SK-N-SH (cell line): ENCODE data around the gene TOPAZ1. TPM values are rescaled to one million over a fixed set of nuclear protein-coding genes. Genes with fewer than 3 reads are reported as not detected.

ENCODE experiments used
- CTCF ChIA-PET: fragments of 300-600, 350-600 bp; formaldehyde crosslinking; extraction: SDS; loops from one replicate; lab custom pipeline; 2021; lab: Yijun Ruan, JAX
- POLR2A ChIA-PET: fragments of 350-600 bp; sonication (Branson Sonifier 250); formaldehyde crosslinking; extraction: SDS; loops from one replicate; lab custom pipeline; 2020; ENCODE audit warnings: antibody characterized with exemption, inconsistent platforms; lab: Yijun Ruan, JAX
- DNase-seq: peaks from one replicate; pipeline ENCODE4 v3.0.0; 2012
- H2AFZ ChIP-seq: fragments of 200-600 bp; sonication (generic); 2 replicates; pipeline ENCODE4 v1.8.1; 2016; ENCODE audit warnings: antibody characterized with exemption, mild to moderate bottlenecking, low read depth
- H3F3A ChIP-seq: fragments of 200-600 bp; sonication (generic); replicated peaks from 2 replicates; pipeline ENCODE3; 2016; ENCODE audit warnings: antibody characterized with exemption, mild to moderate bottlenecking; ENCODE audit not compliant: insufficient read depth
- H3K27ac ChIP-seq, 2 experiments: fragments of 200-500 bp in 1 of 2; fragments of 200-600 bp in 1 of 2; sonication (Bioruptor generic) in 1 of 2; sonication (generic), shearing (Covaris generic) in 1 of 2; 2 replicates each; pipeline versions ENCODE4 v1.5.1 to v1.6.1; 2014 to 2016; ENCODE audit warnings: low read depth in 2 of 2, inconsistent platforms in 1 of 2, low read length in 1 of 2, mild to moderate bottlenecking in 1 of 2, mixed read lengths in 1 of 2
- H3K27me3 ChIP-seq: fragments of 200-600 bp; sonication (generic), shearing (Covaris generic); 2 replicates; pipeline ENCODE4 v1.6.1; 2016; ENCODE audit warnings: mixed run types; ENCODE audit not compliant: insufficient read depth
- H3K36me3 ChIP-seq, 2 experiments: fragments of 200-500 bp in 1 of 2; fragments of 200-600 bp in 1 of 2; sonication (Bioruptor generic) in 1 of 2; sonication (generic) in 1 of 2; replicated peaks in 1 of 2; 2 replicates each; pipeline versions ENCODE3 to v1.5.1; 2014 to 2016; ENCODE audit warnings: low read length in 1 of 2, mild to moderate bottlenecking in 1 of 2; ENCODE audit not compliant: insufficient read depth in 2 of 2, control insufficient read depth in 1 of 2
- H3K4me1 ChIP-seq, 2 experiments: fragments of 200-500 bp in 1 of 2; fragments of 200-600 bp in 1 of 2; sonication (Bioruptor generic) in 1 of 2; sonication (generic), shearing (Covaris generic) in 1 of 2; 2 replicates each; pipeline versions ENCODE4 v1.5.1 to v1.6.1; 2014 to 2016; ENCODE audit warnings: low read depth in 1 of 2, low read length in 1 of 2, mixed run types in 1 of 2; ENCODE audit not compliant: insufficient read depth in 2 of 2, control insufficient read depth in 1 of 2
- H3K4me2 ChIP-seq: fragments of 200-600 bp; sonication (generic), shearing (Covaris generic); 2 replicates; pipeline ENCODE4 v1.6.1; 2017; ENCODE audit warnings: mixed run types
- H3K4me3 ChIP-seq, 2 experiments: fragments of 200-500 bp in 1 of 2; fragments of 200-600 bp in 1 of 2; sonication (Bioruptor generic) in 1 of 2; sonication (generic), shearing (Covaris generic) in 1 of 2; 2 replicates each; pipeline versions ENCODE4 v1.5.1 to v1.8.1; 2014 to 2016; ENCODE audit warnings: low read depth in 2 of 2, inconsistent platforms in 1 of 2, low read length in 1 of 2, mild to moderate bottlenecking in 1 of 2, mixed read lengths in 1 of 2, moderate library complexity in 1 of 2
- H3K79me2 ChIP-seq: fragments of 200-600 bp; sonication (generic); 2 replicates; pipeline ENCODE4 v1.8.1; 2017; ENCODE audit warnings: mild to moderate bottlenecking; ENCODE audit not compliant: insufficient read depth
- H3K9ac ChIP-seq: fragments of 200-600 bp; sonication (generic); 2 replicates; pipeline ENCODE4 v1.6.1; 2017; ENCODE audit warnings: mixed run types
- H3K9me2 ChIP-seq: fragments of 200-600 bp; sonication (generic); 2 replicates; pipeline ENCODE4 v1.6.1; 2017; ENCODE audit warnings: mixed run types
- H3K9me3 ChIP-seq: fragments of 200-600 bp; sonication (generic); 2 replicates; pipeline ENCODE4 v1.6.1; 2017; ENCODE audit warnings: mixed run types, mild to moderate bottlenecking, moderate library complexity
- H4K20me1 ChIP-seq: fragments of 200-600 bp; sonication (generic); 2 replicates; pipeline ENCODE4 v1.6.1; 2017; ENCODE audit warnings: mild to moderate bottlenecking, mixed run types; ENCODE audit not compliant: insufficient read depth
- CHD2 ChIP-seq: fragments of 150-350 bp; IDR thresholded peaks from 2 replicates; pipeline ENCODE4 v1.6.1; 2018; ENCODE audit warnings: low read length; ENCODE audit not compliant: partially characterized antibody
- EZH2phosphoT487 ChIP-seq: fragments of 200-600 bp; sonication (generic); IDR thresholded peaks from 2 replicates; pipeline ENCODE4 v1.6.1; 2017; ENCODE audit warnings: low read depth, mixed run types, mild to moderate bottlenecking, antibody characterized with exemption, moderate library complexity, borderline replicate concordance
- FOSL2 ChIP-seq: IDR thresholded peaks from 2 replicates; pipeline ENCODE4 v1.4.0; 2012; ENCODE audit warnings: low read depth, mild to moderate bottlenecking, moderate library complexity, borderline replicate concordance
- FOXJ3 ChIP-seq: sonication (generic); formaldehyde crosslinking; IDR thresholded peaks from 2 replicates; pipeline ENCODE4 v1.5.1; 2020; ENCODE audit warnings: mild to moderate bottlenecking, missing genetic modification reagents
- FOXM1 ChIP-seq: IDR thresholded peaks from 2 replicates; pipeline ENCODE4 v1.4.0; 2012; ENCODE audit warnings: low read depth, mild to moderate bottlenecking
- GABPA ChIP-seq: IDR thresholded peaks from 2 replicates; pipeline ENCODE4 v1.4.0; 2012; ENCODE audit warnings: low read depth, mild to moderate bottlenecking
- GATA2 ChIP-seq: sonication (generic); formaldehyde crosslinking; IDR thresholded peaks from 2 replicates; pipeline ENCODE4 v1.5.0; 2020; ENCODE audit warnings: mild to moderate bottlenecking, missing genetic modification reagents
- MXI1 ChIP-seq: IDR thresholded peaks from 2 replicates; pipeline ENCODE4 v1.6.1; 2012; ENCODE audit warnings: mild to moderate bottlenecking, low read depth, low read length, improper control_type of control experiment
- NRF1 ChIP-seq: IDR thresholded peaks from 2 replicates; pipeline ENCODE4 v1.6.1; 2012; ENCODE audit warnings: low read depth, mild to moderate bottlenecking, low read length
- RAD21 ChIP-seq: IDR thresholded peaks from 2 replicates; pipeline ENCODE4 v1.6.1; 2012; ENCODE audit warnings: mild to moderate bottlenecking, low read length
- RFX5 ChIP-seq: IDR thresholded peaks from 2 replicates; pipeline ENCODE4 v1.6.1; 2012; ENCODE audit warnings: mild to moderate bottlenecking, improper control_type of control experiment, low read length
- RXRA ChIP-seq: IDR thresholded peaks from 2 replicates; pipeline ENCODE4 v1.4.0; 2012; ENCODE audit warnings: low read depth, mild to moderate bottlenecking, borderline replicate concordance
- TAF1 ChIP-seq: IDR thresholded peaks from 2 replicates; pipeline ENCODE4 v1.6.1; 2012; ENCODE audit warnings: low read depth, mild to moderate bottlenecking, low read length, moderate library complexity, borderline replicate concordance
- TCF12 ChIP-seq: IDR thresholded peaks from 2 replicates; pipeline ENCODE4 v1.4.0; 2012
- YY1 ChIP-seq: IDR thresholded peaks from 2 replicates; pipeline ENCODE4 v1.4.0; 2012; ENCODE audit warnings: low read depth, mild to moderate bottlenecking
- ZBTB33 ChIP-seq: IDR thresholded peaks from 2 replicates; pipeline ENCODE4 v1.4.0; 2012; ENCODE audit warnings: low read depth, borderline replicate concordance
- WGBS: methylation state at CpG from one replicate; pipeline ENCODE4 v1.1.6; 2017; ENCODE audit warnings: low lambda C conversion rate; 5-methylcytosine and 5-hydroxymethylcytosine counted together
- polyA plus RNA-seq, 3 experiments: library from polyadenylated mRNA; depleted of rRNA; stranded (reverse); fragments of >200 nt; gene quantifications; 2 replicates each; pipeline ENCODE4 v1.2.3, GENCODE V29; 2012
- TF ChIP-seq, protein P1 (sequence below): fragments of 150-350 bp; IDR thresholded peaks from 2 replicates; pipeline ENCODE4 v1.6.1; 2016; ENCODE audit warnings: mild to moderate bottlenecking, low read depth, low read length
- TF ChIP-seq, protein P2 (sequence below): IDR thresholded peaks from 2 replicates; pipeline ENCODE4 v1.6.1; 2012; ENCODE audit warnings: mild to moderate bottlenecking, low read depth, low read length, moderate library complexity
- TF ChIP-seq, protein P3 (sequence below): IDR thresholded peaks from 2 replicates; pipeline ENCODE4 v1.4.0; 2012; ENCODE audit warnings: low read depth, borderline replicate concordance

TOPAZ1 gene
- polyA plus RNA-seq, 1 of the 3 experiments (the other 2 are of a cell fraction) = not detected

- WGBS = 34% methylated on average over 3 of the region's 3 CpGs
These were observed 14.1 kb upstream of the TOPAZ1 start for GRCh38 chr3:44227632-44228031.

DNA sequence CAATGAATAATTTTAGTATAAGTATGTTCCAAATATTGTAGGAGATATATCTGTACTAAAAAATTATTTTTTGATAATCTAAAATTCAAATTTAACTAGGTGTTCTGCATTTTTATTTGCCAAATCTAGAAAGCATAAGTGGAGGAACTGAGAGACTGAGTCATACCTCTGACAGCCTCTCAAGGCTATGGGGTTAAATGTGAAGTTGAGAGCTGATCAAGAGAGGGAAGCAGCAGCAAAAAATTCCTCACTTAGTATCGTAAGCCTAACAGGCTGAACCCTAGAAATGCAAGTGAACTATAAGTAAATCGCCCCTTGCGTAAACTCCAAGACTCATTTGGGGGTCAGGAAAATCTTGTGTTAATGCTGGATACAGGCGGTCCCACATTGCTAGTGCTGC is 12.8 kb upstream of the TOPAZ1 start:
- Histone ChIP-seq H3K4me3 (no peak overlapping the region), H3K79me2 (no peaks in the 10 kb centered on the region), H2AFZ (no peak overlapping the region), H3F3A (no peaks in the 10 kb centered on the region), H3K9ac (no peak overlapping the region), H3K9me2 (no peaks in the 10 kb centered on the region), H3K27ac (no peak overlapping the region), H3K36me3 (no peaks in the 10 kb centered on the region), H4K20me1 (no peaks in the 10 kb centered on the region), H3K4me2 (no peak overlapping the region), H3K9me3 (no peaks in the 10 kb centered on the region), H3K4me1 (no peaks in the 10 kb centered on the region), H3K27me3 (no peaks in the 10 kb centered on the region; the same call in 1 of the 2 replicates)
- POLR2A ChIA-PET = no interaction called here
- CTCF ChIA-PET = interaction anchor here (0.9 kb wide), 1 partner anchor 9 kb away, joined by 3 read pairs; no protein-coding TSS in a partner anchor
- 82% methylated on average over 4 of the region's 4 CpGs for WGBS
- no peak for DNase-seq
- TF ChIP-seq TCF12 (no peak), RXRA (no peak), TAF1 (no peak), NRF1 (no peak), RAD21 (no peak), YY1 (no peak), EZH2phosphoT487 (no peak), MXI1 (no peak), ZBTB33 (no peak), FOXJ3 (CRISPR knock-in tag) (no peak), FOSL2 (no peak), GABPA (no peak), CHD2 (no peak), FOXM1 (no peak)
- TF ChIP-seq, protein P1, sequence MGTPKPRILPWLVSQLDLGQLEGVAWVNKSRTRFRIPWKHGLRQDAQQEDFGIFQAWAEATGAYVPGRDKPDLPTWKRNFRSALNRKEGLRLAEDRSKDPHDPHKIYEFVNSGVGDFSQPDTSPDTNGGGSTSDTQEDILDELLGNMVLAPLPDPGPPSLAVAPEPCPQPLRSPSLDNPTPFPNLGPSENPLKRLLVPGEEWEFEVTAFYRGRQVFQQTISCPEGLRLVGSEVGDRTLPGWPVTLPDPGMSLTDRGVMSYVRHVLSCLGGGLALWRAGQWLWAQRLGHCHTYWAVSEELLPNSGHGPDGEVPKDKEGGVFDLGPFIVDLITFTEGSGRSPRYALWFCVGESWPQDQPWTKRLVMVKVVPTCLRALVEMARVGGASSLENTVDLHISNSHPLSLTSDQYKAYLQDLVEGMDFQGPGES = no peak
- TF ChIP-seq, protein P2, sequence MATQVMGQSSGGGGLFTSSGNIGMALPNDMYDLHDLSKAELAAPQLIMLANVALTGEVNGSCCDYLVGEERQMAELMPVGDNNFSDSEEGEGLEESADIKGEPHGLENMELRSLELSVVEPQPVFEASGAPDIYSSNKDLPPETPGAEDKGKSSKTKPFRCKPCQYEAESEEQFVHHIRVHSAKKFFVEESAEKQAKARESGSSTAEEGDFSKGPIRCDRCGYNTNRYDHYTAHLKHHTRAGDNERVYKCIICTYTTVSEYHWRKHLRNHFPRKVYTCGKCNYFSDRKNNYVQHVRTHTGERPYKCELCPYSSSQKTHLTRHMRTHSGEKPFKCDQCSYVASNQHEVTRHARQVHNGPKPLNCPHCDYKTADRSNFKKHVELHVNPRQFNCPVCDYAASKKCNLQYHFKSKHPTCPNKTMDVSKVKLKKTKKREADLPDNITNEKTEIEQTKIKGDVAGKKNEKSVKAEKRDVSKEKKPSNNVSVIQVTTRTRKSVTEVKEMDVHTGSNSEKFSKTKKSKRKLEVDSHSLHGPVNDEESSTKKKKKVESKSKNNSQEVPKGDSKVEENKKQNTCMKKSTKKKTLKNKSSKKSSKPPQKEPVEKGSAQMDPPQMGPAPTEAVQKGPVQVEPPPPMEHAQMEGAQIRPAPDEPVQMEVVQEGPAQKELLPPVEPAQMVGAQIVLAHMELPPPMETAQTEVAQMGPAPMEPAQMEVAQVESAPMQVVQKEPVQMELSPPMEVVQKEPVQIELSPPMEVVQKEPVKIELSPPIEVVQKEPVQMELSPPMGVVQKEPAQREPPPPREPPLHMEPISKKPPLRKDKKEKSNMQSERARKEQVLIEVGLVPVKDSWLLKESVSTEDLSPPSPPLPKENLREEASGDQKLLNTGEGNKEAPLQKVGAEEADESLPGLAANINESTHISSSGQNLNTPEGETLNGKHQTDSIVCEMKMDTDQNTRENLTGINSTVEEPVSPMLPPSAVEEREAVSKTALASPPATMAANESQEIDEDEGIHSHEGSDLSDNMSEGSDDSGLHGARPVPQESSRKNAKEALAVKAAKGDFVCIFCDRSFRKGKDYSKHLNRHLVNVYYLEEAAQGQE = no peak
- TF ChIP-seq, protein P3, sequence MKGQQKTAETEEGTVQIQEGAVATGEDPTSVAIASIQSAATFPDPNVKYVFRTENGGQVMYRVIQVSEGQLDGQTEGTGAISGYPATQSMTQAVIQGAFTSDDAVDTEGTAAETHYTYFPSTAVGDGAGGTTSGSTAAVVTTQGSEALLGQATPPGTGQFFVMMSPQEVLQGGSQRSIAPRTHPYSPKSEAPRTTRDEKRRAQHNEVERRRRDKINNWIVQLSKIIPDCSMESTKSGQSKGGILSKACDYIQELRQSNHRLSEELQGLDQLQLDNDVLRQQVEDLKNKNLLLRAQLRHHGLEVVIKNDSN = no peak

More at GRCh38 chr3:44227632-44228031, 14.1 kb upstream of the TOPAZ1 start:
- H3K4me2 ChIP-seq = no peak overlapping the region
- no peak overlapping the region for H3K9ac ChIP-seq
- no peak for TF ChIP-seq GATA2
- no peak for TF ChIP-seq RXRA
- no peak for TF ChIP-seq RFX5
- no peaks in the 10 kb centered on the region for H4K20me1 ChIP-seq
- H3K36me3 ChIP-seq = no peaks in the 10 kb centered on the region
- no peak overlapping the region for H2AFZ ChIP-seq
- DNase-seq = no peak
- no peaks in the 10 kb centered on the region for H3K4me1 ChIP-seq
- no peaks in the 10 kb centered on the region for H3K79me2 ChIP-seq
- ChIA-PET CTCF (interaction anchor here (1.0 to 3.8 kb wide), 2 partner anchors 9 to 683 kb away, joined by 4 to 16 read pairs; no protein-coding TSS in a partner anchor), POLR2A (no interaction called here)
- no peak overlapping the region for H3K27ac ChIP-seq
- no peaks in the 10 kb centered on the region for H3K9me3 ChIP-seq
- H3K4me3 ChIP-seq = no peak overlapping the region
- no peaks in the 10 kb centered on the region for H3F3A ChIP-seq
- H3K9me2 ChIP-seq = no peaks in the 10 kb centered on the region
- no peaks in the 10 kb centered on the region; the same call in 1 of the 2 replicates for H3K27me3 ChIP-seq
